Astrocyte of the hippocampus (primary cell): Measurements from ENCODE around the gene STIMATE.

Experiments used
- DNase-seq: peaks from one replicate; pipeline ENCODE4 v3.0.0; 2011; ENCODE audit warnings: low read depth, low spot score

Gene STIMATE

DNA sequence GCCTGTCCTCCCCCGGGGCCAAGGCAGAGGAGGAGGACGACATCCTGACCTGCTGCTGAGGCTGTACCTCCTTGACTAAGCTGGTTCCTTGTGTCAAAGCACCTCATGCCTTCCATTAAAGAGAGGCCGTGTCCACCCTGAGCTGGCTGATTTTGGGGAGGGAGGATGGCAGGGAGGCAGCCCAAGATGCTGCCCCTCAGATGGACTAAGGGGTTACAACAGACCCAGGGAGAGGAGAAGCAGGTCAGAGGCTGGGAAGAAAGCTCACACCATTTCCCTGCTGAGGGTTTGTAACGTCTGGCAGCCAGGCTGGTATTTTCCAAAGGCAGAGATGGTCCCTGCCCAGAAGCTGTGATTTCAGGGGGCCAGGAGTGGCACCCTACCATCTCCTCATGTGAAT is 105.4 kb downstream of the STIMATE start:
- DNase-seq = no peak

- no peak for DNase-seq
Measured at GRCh38 chr3:52791366-52791765, 106.0 kb downstream of the STIMATE start.

DNA sequence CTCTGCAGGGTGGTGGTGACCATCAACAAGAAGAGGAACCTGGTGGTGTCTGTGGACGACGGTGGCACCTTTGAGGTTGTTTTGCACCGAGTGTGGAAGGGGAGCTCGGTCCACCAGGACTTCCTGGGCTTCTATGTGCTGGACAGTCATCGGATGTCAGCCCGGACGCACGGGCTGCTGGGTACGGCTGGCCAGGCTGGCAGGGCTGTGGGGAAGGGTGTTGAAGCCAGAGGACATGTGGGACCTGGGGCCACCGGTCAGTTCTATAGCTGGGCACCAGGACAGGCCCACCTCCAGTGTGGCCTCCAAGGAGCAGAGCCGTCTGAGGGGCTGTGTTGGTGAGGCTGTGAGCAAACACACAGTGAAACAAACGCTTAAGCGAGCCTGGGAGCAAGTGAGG is 106.6 kb downstream of the STIMATE start:
- no peak for DNase-seq

GRCh38 chr3:52790337-52790736 is 107.0 kb downstream of the STIMATE start:
- no peak for DNase-seq

DNA sequence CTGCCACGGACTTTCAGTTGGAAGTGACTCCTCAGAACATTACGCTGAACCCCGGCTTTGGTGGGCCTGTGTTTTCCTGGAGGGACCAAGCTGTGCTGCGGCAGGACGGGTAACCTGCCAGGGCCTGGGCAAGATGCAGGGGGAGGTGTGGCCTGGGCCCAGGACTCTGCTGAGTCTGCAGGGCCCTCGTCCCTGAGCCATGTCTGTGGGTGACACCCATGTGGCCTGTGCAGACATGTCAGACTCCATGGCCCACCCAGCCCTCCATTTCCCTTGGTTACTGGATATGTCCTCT is 107.7 kb downstream of the STIMATE start:
- DNase-seq = no peak

DNA sequence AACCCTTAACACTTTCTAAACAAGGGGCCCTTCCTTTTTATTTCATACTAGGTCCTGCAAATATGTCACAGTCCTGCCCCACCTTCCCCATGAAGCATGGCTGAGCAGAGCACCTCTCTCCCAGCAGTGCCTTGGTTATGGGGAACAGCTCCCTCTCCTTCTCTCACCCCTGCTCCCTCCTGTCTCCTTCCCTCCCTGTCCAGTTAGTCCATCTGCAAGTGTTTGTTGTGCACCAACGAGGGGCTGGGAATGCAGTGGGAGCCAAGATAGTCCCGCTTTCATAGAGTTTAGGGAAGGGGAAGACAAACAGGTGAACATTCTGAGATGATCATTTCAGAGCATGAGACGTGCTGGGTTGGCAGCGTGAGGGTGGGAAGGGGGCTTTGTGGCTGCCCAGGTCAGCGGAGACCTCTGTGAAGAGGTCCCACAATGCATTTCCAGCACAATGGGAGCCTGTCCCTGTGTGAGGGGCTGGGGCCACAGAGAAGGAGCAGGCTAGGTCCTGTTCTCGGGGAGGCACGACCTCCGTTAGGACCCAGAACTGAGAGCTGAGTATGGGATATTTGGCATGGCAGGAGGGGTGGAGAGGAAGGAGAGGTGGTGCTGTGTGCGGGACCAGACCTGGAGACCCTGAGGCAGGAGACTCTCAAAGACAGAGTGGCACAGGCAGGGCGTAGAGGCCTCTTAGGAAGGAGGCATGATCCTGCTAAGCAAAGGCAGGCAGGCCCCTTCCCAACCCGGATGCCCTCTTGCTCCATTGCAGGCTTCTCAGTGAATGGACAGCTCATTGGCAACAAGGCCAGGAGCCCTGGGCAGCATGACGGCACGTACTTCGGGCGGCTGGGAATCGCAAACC is 108.2 kb downstream of the STIMATE start:
- DNase-seq = no peak

- no peak for DNase-seq
Measured at GRCh38 chr3:52787672-52788625, 109.4 kb downstream of the STIMATE start.

DNA sequence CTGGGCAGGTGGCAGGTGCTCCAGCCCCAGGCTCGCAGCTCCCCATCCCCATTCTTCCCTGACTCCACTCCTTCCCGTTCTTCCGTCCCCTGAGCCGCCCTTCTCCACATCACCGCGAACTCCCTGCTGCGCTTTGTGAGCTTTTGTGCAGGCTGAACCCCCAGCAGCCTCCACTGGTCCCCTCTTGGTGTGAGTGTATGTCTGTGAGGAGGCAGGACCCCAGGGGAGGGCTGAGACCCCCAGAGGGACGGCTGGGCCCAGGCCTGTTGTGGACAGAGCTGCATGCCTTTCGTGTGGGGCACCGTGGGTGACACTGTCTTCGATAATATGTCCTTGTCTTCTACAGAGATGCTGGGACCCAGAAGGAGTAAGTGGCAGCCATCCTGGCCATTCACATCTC is 110.1 kb downstream of the STIMATE start:
- DNase-seq = no peak
